ENCODE results near the gene TBC1D2.

GRCh38 chr9:98192503-98193335 lies 62.7 kb downstream of the TBC1D2 start, which contains the start of gene CORO2A:
- TF ChIP-seq CTCF (IDR thresholded peaks at IDR 0.05) (peak in 3 of 5 experiments; percentile 22 to 57 (median 40)), POLR2A (IDR thresholded peaks at IDR 0.05) (peak in 1 of 2 donors; percentile 47)
